ENCODE data around the gene AMBRA1. TPM values are rescaled to one million over a fixed set of nuclear protein-coding genes. Genes with fewer than 3 reads are reported as not detected.

AMBRA1 gene
- total RNA-seq, 2 donors from 2014 or later: 56.2 to 60.7 TPM

GRCh38 chr11:46564459-46564858, 29.4 kb downstream of the AMBRA1 start:
- no peak for TF ChIP-seq POLR2AphosphoS5 (IDR thresholded peaks at IDR 0.05)
- TF ChIP-seq, protein P1, sequence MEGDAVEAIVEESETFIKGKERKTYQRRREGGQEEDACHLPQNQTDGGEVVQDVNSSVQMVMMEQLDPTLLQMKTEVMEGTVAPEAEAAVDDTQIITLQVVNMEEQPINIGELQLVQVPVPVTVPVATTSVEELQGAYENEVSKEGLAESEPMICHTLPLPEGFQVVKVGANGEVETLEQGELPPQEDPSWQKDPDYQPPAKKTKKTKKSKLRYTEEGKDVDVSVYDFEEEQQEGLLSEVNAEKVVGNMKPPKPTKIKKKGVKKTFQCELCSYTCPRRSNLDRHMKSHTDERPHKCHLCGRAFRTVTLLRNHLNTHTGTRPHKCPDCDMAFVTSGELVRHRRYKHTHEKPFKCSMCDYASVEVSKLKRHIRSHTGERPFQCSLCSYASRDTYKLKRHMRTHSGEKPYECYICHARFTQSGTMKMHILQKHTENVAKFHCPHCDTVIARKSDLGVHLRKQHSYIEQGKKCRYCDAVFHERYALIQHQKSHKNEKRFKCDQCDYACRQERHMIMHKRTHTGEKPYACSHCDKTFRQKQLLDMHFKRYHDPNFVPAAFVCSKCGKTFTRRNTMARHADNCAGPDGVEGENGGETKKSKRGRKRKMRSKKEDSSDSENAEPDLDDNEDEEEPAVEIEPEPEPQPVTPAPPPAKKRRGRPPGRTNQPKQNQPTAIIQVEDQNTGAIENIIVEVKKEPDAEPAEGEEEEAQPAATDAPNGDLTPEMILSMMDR (IDR thresholded peaks at IDR 0.05): no peak
- TF ChIP-seq POLR2A (IDR thresholded peaks at IDR 0.05): no peak
- Histone ChIP-seq H3K27me3 (replicated peaks; ENCODE audit: insufficient read depth) (no peaks in the 10 kb centered on the region), H3K9me3 (no peaks in the 10 kb centered on the region), H3K4me1 (replicated peaks) (no peaks in the 10 kb centered on the region), H3K36me3 (no peaks in the 10 kb centered on the region), H3K4me3 (no peak overlapping the region), H3K27ac (no peak overlapping the region)
- intact Hi-C loops (cut with DNase I): no loop called here
- DNase-seq (ENCODE audit: low spot score): no peak
- WGBS: 95% methylated on average over 1 of the region's 1 CpG

DNA sequence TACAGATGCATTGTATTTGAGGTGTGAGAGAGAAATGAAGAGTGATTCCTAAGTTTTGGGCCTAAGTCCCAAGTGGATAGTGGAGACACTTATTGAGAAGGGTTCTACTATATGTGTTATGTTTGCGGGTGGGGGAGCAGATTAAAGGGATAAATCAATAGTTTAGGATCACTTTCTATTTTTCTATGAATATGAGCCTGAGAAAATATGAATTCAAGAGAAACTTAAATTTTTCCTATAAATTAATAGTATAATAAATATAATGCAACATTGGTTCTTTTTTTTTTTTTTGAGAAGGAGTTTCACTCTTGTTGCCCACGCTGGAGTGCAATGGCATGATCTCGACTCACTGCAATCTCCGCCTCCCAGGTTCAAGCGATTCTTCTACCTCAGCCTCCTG, 31.3 kb downstream of the AMBRA1 start:
- WGBS: 97% methylated on average over 5 of the region's 5 CpGs
- Histone ChIP-seq H3K9me3 (no peaks in the 10 kb centered on the region), H3K27ac (no peak overlapping the region), H3K4me3 (no peak overlapping the region), H3K4me1 (replicated peaks) (no peaks in the 10 kb centered on the region), H3K27me3 (replicated peaks; ENCODE audit: insufficient read depth) (no peaks in the 10 kb centered on the region), H3K36me3 (no peaks in the 10 kb centered on the region)
- no peak for DNase-seq (ENCODE audit: low spot score)
- TF ChIP-seq POLR2A (IDR thresholded peaks at IDR 0.05) (no peak), POLR2AphosphoS5 (IDR thresholded peaks at IDR 0.05) (no peak)
- TF ChIP-seq, protein P1 (IDR thresholded peaks at IDR 0.05): no peak
- intact Hi-C loops (cut with DNase I): no loop called here

- H3K4me1 ChIP-seq (replicated peaks): no peaks in the 10 kb centered on the region
- intact Hi-C loops (cut with DNase I): no loop called here
- 4% methylated on average over 6 of the region's 6 CpGs for WGBS
- H3K9me3 ChIP-seq: no peaks in the 10 kb centered on the region
- H3K27me3 ChIP-seq (replicated peaks; ENCODE audit: insufficient read depth): no peaks in the 10 kb centered on the region
- peak overlapping the region; percentile 52 to 75 for H3K27ac ChIP-seq
- peak; percentile 22 for DNase-seq (ENCODE audit: low spot score)
- no peaks in the 10 kb centered on the region for H3K36me3 ChIP-seq
- H3K4me3 ChIP-seq: peak overlapping the region; percentile 10 to 12
- TF ChIP-seq POLR2A (IDR thresholded peaks at IDR 0.05): no peak
- TF ChIP-seq POLR2AphosphoS5 (IDR thresholded peaks at IDR 0.05): peak; percentile 12
- TF ChIP-seq, protein P1 (IDR thresholded peaks at IDR 0.05): no peak
Observed at GRCh38 chr11:46560300-46560991, 33.4 kb downstream of the AMBRA1 start.

GRCh38 chr11:46559815-46560214, 34.0 kb downstream of the AMBRA1 start:
- Histone ChIP-seq H3K27me3 (replicated peaks; ENCODE audit: insufficient read depth) (no peaks in the 10 kb centered on the region), H3K4me3 (no peak overlapping the region), H3K36me3 (no peaks in the 10 kb centered on the region), H3K27ac (peak overlapping the region; percentile 52 to 75), H3K9me3 (no peaks in the 10 kb centered on the region), H3K4me1 (replicated peaks) (no peaks in the 10 kb centered on the region)
- intact Hi-C loops (cut with DNase I): no loop called here
- DNase-seq (ENCODE audit: low spot score): no peak
- TF ChIP-seq POLR2AphosphoS5 (IDR thresholded peaks at IDR 0.05) (no peak), POLR2A (IDR thresholded peaks at IDR 0.05) (no peak)
- TF ChIP-seq, protein P1 (IDR thresholded peaks at IDR 0.05): no peak
- WGBS: 56% methylated on average over 1 of the region's 1 CpG

DNA sequence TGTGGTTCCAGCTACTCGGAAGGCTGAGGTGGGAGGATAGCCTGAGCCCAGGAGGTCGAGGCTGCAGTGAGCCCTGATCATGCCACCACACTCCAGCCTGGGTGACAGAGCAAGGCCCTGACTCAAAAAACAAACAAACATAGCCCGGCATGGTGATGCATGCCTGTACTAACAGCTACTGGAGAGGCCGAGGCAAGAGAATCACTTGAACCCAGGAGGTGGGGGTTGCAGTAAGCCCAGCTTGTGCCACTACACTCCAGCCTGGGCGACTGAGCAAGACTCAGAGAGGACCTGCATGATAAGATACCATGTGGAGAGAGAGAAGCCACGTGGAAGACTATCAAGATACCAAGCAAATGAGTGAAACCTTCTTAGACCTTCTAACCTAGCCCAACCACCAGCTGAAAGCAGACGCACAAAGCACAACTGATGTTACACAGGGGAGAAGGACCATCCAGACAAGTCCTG, 36.1 kb downstream of the AMBRA1 start:
- no peak overlapping the region for H3K27ac ChIP-seq
- WGBS: 80% methylated on average over 7 of the region's 7 CpGs
- intact Hi-C loops (cut with DNase I): no loop called here

More for the DNA sequence above, 36.1 kb downstream of the AMBRA1 start:
- H3K36me3 ChIP-seq: no peaks in the 10 kb centered on the region
- no peaks in the 10 kb centered on the region for H3K9me3 ChIP-seq
- H3K4me1 ChIP-seq (replicated peaks): no peaks in the 10 kb centered on the region
- no peak for TF ChIP-seq POLR2A (IDR thresholded peaks at IDR 0.05)
- no peak for TF ChIP-seq POLR2AphosphoS5 (IDR thresholded peaks at IDR 0.05)
- TF ChIP-seq, protein P1 (IDR thresholded peaks at IDR 0.05): no peak
- H3K4me3 ChIP-seq: no peak overlapping the region
- no peaks in the 10 kb centered on the region for H3K27me3 ChIP-seq (replicated peaks; ENCODE audit: insufficient read depth)
- DNase-seq (ENCODE audit: low spot score): no peak

All from prostate gland (tissue), 2 donors.